Lower leg skin (tissue), 3 donors: Measurements from ENCODE around the gene SUGP2.

Experiments used
- POLR2A ChIP-seq, 2 donors: fragments of 450-650 bp; IDR thresholded peaks; one replicate each; pipeline ENCODE4 v1.6.1; 2016 to 2017; ENCODE audit warnings: antibody characterized with exemption in 2 of 2, mild to moderate bottlenecking in 1 of 2, moderate library complexity in 1 of 2
- TF ChIP-seq, protein P1 (sequence below), 3 donors: fragments of 450-650 bp; IDR thresholded peaks; one replicate each; pipeline ENCODE4 v1.5.1; 2016; ENCODE audit warnings: antibody characterized with exemption in 3 of 3, mild to moderate bottlenecking in 3 of 3, moderate library complexity in 2 of 3

DNA sequence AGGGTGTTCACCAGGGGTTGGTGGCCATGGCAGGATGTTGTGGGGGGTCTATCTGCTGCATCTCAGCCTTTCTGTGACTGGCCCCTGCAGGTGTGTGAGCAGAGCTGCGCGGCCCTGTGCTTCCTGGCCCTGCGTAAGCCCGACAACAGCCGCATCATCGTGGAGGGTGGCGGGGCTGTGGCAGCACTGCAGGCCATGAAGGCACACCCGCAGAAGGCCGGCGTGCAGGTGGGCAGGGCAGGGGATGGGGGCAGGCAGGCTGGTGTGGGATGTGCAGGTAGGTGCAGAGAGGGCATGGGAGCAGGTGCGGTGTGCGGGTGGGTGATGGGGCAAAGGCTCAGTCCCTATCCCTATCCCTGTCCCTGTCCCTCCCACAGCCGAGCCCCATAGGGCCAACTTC lies 22.4 kb upstream of the SUGP2 start:
- no peak for TF ChIP-seq POLR2A (IDR thresholded peaks at IDR 0.05)
- TF ChIP-seq, protein P1, sequence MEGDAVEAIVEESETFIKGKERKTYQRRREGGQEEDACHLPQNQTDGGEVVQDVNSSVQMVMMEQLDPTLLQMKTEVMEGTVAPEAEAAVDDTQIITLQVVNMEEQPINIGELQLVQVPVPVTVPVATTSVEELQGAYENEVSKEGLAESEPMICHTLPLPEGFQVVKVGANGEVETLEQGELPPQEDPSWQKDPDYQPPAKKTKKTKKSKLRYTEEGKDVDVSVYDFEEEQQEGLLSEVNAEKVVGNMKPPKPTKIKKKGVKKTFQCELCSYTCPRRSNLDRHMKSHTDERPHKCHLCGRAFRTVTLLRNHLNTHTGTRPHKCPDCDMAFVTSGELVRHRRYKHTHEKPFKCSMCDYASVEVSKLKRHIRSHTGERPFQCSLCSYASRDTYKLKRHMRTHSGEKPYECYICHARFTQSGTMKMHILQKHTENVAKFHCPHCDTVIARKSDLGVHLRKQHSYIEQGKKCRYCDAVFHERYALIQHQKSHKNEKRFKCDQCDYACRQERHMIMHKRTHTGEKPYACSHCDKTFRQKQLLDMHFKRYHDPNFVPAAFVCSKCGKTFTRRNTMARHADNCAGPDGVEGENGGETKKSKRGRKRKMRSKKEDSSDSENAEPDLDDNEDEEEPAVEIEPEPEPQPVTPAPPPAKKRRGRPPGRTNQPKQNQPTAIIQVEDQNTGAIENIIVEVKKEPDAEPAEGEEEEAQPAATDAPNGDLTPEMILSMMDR (IDR thresholded peaks at IDR 0.05) = no peak
